Esophagus squamous epithelium (tissue), 5 donors: Measurements from ENCODE around the gene OBSCN. TPM values are rescaled to one million over a fixed set of nuclear protein-coding genes. Genes with fewer than 3 reads are reported as not detected.

Experiments
- DNase-seq: peaks from one replicate; lab custom pipeline; 2025; lab: John Stamatoyannopoulos, UW
- H3K27ac ChIP-seq, 4 donors: fragments of 200-600 bp; sonication (generic); one replicate each; pipeline ENCODE4 v1.5.1; 2016 to 2019; ENCODE audit warnings: mild to moderate bottlenecking in 1 of 4
- H3K27me3 ChIP-seq, 4 donors: fragments of 200-600 bp; sonication (generic); 1 replicate in 3 of 4; 2 replicates in 1 of 4; pipeline versions ENCODE4 v1.5.1 to v1.6.0; 2017 to 2021; ENCODE audit warnings: antibody characterized with exemption in 1 of 4
- H3K36me3 ChIP-seq, 3 donors: fragments of 200-600 bp; sonication (generic); one replicate each; pipeline ENCODE4 v1.5.1; 2016 to 2019
- H3K4me1 ChIP-seq, 3 donors: fragments of 200-600 bp; sonication (generic); one replicate each; pipeline ENCODE4 v1.5.1; 2017 to 2019
- H3K4me3 ChIP-seq, 4 donors: fragments of 200-600 bp; sonication (generic); 1 replicate in 3 of 4; 2 replicates in 1 of 4; pipeline ENCODE4 v1.5.1; 2016 to 2019; ENCODE audit warnings: mild to moderate bottlenecking in 2 of 4, moderate library complexity in 1 of 4
- H3K9me3 ChIP-seq, 3 donors: fragments of 200-600 bp; sonication (generic); one replicate each; pipeline ENCODE4 v1.5.1; 2016 to 2019
- POLR2A ChIP-seq, 4 donors: fragments of 450-650 bp; IDR thresholded peaks; one replicate each; pipeline ENCODE4 v1.6.1; 2017; ENCODE audit warnings: antibody characterized with exemption in 4 of 4, mild to moderate bottlenecking in 4 of 4, moderate library complexity in 3 of 4
- WGBS, 2 donors: methylation state at CpG; one replicate each; pipeline ENCODE4 v1.1.5; 2018; 5-methylcytosine and 5-hydroxymethylcytosine counted together
- intact Hi-C: fragments of 100-400 bp; cut with DNase I; formaldehyde crosslinking; loops from one replicate; pipeline ENCODE4 v1.15.0; 2022
- total RNA-seq, 4 donors: library from RNA; depleted of rRNA; stranded (reverse); fragments of >200 nt; gene quantifications; one replicate each; pipeline ENCODE4 v1.1.0, GENCODE V29; 2016
- TF ChIP-seq, protein P1 (sequence below), 6 experiments: fragments of 450-650 bp in 4 of 6; fragments of 200-600 bp in 2 of 6; sonication (generic) in 2 of 6; IDR thresholded peaks; one replicate each; pipeline ENCODE4 v1.5.1; 2016 to 2019; ENCODE audit warnings: antibody characterized with exemption in 6 of 6, mild to moderate bottlenecking in 4 of 6, moderate library complexity in 4 of 6
- donor health status: DM: yes; HTN: yes; CAD: no.

Gene OBSCN
- total RNA-seq, 4 donors from 2014 or later = 4.0 to 53.2 (median 13.8) TPM

DNA sequence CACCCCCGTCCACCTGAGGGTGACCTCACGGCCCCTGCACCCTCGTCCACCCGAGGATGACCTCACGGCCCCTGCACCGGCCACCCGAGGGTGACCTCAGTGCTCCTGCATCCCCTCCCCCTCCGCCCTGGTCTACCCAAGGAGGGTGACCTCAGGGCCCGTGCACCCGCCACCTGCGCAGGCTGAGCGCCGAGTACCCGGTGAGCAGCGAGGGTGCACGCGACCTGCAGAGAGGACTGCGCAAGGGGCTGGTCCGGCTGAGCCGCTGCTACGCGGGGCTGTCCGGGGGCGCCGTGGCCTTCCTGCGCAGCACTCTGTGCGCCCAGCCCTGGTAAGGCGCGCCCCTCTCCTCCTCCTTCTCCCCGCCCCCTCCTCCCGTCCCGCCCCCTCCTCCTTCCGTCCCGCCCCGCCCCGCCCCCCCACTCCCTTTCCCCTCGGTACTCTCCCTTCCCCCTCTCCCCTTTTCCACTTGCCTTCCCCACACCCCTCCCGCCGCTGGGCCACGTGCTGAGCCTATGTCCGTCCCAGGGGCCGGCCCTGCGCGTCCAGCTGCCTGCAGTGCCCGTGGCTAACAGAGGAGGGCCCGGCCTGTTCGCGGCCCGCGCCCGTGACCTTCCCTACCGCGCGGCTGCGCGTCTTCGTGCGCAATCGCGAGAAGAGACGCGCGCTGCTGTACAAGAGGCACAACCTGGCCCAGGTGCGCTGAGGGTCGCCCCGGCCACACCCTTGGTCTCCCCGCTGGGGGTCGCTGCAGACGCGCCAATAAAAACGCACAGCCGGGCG is 170.4 kb downstream of the OBSCN start:
- WGBS, 2 donors = 0% methylated on average over 1 to 12 of the region's 73 CpGs
- peak overlapping the region; percentile 43 to 72 (median 60) for H3K4me3 ChIP-seq
- peak overlapping the region; percentile 58 to 84 (median 72) for H3K27ac ChIP-seq
- intact Hi-C loops = no loop called here
- peaks cover 15 to 41% (median 20%) of the 10 kb centered on the region in 3 donors for H3K4me1 ChIP-seq
- TF ChIP-seq, protein P1, sequence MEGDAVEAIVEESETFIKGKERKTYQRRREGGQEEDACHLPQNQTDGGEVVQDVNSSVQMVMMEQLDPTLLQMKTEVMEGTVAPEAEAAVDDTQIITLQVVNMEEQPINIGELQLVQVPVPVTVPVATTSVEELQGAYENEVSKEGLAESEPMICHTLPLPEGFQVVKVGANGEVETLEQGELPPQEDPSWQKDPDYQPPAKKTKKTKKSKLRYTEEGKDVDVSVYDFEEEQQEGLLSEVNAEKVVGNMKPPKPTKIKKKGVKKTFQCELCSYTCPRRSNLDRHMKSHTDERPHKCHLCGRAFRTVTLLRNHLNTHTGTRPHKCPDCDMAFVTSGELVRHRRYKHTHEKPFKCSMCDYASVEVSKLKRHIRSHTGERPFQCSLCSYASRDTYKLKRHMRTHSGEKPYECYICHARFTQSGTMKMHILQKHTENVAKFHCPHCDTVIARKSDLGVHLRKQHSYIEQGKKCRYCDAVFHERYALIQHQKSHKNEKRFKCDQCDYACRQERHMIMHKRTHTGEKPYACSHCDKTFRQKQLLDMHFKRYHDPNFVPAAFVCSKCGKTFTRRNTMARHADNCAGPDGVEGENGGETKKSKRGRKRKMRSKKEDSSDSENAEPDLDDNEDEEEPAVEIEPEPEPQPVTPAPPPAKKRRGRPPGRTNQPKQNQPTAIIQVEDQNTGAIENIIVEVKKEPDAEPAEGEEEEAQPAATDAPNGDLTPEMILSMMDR (IDR thresholded peaks at IDR 0.05) = peak in 5 of 6 experiments; percentile 36 to 54 (median 50)
- peak in 1 of 4 donors; percentile 19 for TF ChIP-seq POLR2A (IDR thresholded peaks at IDR 0.05)
- no peaks in the 10 kb centered on the region for H3K36me3 ChIP-seq
- peaks cover 0 to 17% (median 0%) of the 10 kb centered on the region in 4 donors for H3K27me3 ChIP-seq
- H3K9me3 ChIP-seq = no peaks in the 10 kb centered on the region
- DNase-seq = no peak

DNA sequence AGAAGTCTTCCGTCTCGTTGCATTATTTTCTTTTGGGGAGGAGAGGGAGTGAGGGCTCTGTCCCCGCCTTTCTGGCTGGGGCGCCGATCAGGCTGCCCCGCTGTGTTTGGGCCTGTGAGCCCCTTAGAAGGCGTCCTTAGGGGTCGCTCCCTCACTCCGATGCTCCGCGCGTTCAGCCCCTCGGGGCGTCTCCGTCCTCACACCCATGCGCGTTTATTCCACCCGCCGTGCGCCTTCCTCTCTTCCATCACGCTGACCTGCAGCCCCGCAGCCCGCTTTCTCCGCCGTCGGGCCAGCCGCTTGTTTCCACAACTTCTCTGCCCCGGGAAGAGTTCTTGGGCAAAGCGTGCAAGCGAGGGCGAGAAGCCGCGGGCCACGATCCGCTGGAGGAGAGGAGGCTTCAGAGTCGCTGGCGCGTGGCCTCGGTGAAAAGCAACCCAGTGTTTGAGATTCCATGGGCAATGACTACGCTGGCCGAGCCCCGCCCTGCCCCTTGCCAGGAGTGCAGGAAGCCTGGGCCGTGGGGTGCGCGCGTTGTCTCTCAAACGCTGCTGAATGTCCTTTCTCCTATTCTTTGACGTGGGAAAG is 171.1 kb downstream of the OBSCN start:
- WGBS, 2 donors = 0% methylated on average over 3 to 21 of the region's 48 CpGs

DNA sequence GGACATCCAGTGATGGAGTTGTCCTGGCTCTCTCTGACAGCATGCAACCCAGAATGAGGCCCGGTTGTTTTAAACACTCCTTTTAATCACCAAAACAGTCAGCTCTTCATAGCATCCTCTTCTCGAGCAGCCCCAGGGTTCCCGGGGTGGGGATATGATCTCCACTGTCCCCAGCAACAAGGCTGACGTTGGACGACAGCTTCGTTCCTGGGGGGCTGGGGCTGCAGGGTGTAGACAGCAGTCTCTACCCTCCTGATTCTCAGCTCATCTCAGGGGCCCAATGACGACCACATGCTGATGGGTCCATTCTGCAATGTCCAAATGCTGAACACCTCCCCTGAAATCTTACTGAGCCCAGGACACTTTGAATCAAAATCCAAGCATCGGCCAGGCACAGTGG is 171.8 kb downstream of the OBSCN start:
- 73 to 89% methylated on average over 4 to 6 of the region's 8 CpGs for WGBS, 2 donors
- no peak overlapping the region for H3K27ac ChIP-seq
- no peaks in the 10 kb centered on the region for H3K9me3 ChIP-seq
- peaks cover 13 to 35% (median 17%) of the 10 kb centered on the region in 3 donors for H3K4me1 ChIP-seq
- H3K36me3 ChIP-seq = no peaks in the 10 kb centered on the region
- H3K4me3 ChIP-seq = peak overlapping the region in 2 of 4 donors; percentile 59 to 72
- TF ChIP-seq POLR2A (IDR thresholded peaks at IDR 0.05) = no peak
- no peak for DNase-seq
- intact Hi-C loops = no loop called here
- peaks cover 0 to 17% (median 0%) of the 10 kb centered on the region in 4 donors for H3K27me3 ChIP-seq

More for the DNA sequence above, 171.1 kb downstream of the OBSCN start:
- Histone ChIP-seq H3K27ac (peak overlapping the region; percentile 58 to 84 (median 72)), H3K4me3 (peak overlapping the region; percentile 43 to 72 (median 60)), H3K36me3 (no peaks in the 10 kb centered on the region), H3K9me3 (no peaks in the 10 kb centered on the region), H3K4me1 (peaks cover 15 to 41% (median 20%) of the 10 kb centered on the region in 3 donors), H3K27me3 (peaks cover 0 to 17% (median 0%) of the 10 kb centered on the region in 4 donors)
- no peak for DNase-seq
- intact Hi-C loops = no loop called here
- TF ChIP-seq POLR2A (IDR thresholded peaks at IDR 0.05) = no peak
- TF ChIP-seq, protein P1 (IDR thresholded peaks at IDR 0.05) = no peak

DNA sequence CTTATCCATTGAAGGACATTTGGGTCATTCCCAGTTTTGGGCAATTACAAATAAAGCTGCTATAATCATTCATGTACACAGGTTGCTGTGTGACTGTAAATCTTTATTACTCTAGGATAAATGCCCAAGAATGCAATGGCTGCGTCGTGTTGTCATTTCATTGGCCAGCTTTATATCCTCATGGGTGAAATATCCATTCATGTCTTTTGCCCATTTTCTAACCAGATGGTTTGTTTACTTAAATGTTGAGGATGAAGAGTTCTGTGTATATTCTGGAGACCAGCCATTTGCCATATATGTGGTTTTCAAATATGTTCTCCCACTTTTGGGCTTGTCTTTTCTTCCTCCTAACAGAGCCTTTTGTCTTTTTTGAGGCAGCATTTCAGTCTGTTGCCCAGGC is 173.5 kb downstream of the OBSCN start:
- WGBS, 2 donors = 67 to 76% methylated on average over 2 of the region's 2 CpGs
- no peak for DNase-seq
- no peak for TF ChIP-seq POLR2A (IDR thresholded peaks at IDR 0.05)
- TF ChIP-seq, protein P1 (IDR thresholded peaks at IDR 0.05) = no peak
- peaks cover 11 to 26% (median 12%) of the 10 kb centered on the region in 3 donors for H3K4me1 ChIP-seq
- no peak overlapping the region for H3K27ac ChIP-seq
- peaks cover 0 to 17% (median 0%) of the 10 kb centered on the region in 4 donors for H3K27me3 ChIP-seq
- intact Hi-C loops = no loop called here
- H3K9me3 ChIP-seq = no peaks in the 10 kb centered on the region
- no peaks in the 10 kb centered on the region for H3K36me3 ChIP-seq
- no peak overlapping the region for H3K4me3 ChIP-seq

DNA sequence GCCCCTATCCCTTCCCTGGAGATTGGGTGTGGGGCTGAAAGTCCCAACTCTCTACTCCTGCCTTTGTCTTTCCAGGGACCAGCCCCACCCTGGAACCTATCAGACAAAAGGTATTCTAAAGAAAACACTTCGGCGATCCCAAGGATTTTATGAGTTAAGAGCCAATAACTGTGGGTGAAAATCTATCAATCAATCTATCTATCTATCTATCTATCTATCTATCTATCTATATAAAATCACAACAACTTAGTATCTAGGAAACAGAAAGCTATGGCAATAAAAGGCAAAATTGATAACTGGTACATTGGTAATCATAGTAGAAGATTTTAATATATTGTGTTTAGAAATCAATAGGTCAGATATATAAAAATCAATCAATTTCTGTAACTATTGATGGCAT is 175.9 kb downstream of the OBSCN start:
- no peak overlapping the region for H3K27ac ChIP-seq
- no peak overlapping the region for H3K4me3 ChIP-seq
- no peaks in the 10 kb centered on the region for H3K9me3 ChIP-seq
- peaks cover 6 to 12% (median 8%) of the 10 kb centered on the region in 3 donors for H3K4me1 ChIP-seq
- no peak for TF ChIP-seq POLR2A (IDR thresholded peaks at IDR 0.05)
- TF ChIP-seq, protein P1 (IDR thresholded peaks at IDR 0.05) = no peak
- 82 to 88% methylated on average over 2 of the region's 2 CpGs for WGBS, 2 donors
- H3K36me3 ChIP-seq = no peaks in the 10 kb centered on the region
- peaks cover 0 to 14% (median 0%) of the 10 kb centered on the region in 4 donors for H3K27me3 ChIP-seq
- no peak for DNase-seq
- intact Hi-C loops = no loop called here
